ENCODE data around the gene CPEB4. TPM values are rescaled to one million over a fixed set of nuclear protein-coding genes. Genes with fewer than 3 reads are reported as not detected.

The CPEB4 gene
- total RNA-seq, 1 experiment from 2014 or later: 8.7 TPM

GRCh38 chr5:173950829-173951228 lies 62.7 kb downstream of the CPEB4 start:
- H3K56ac ChIP-seq (ENCODE audit: insufficient read length, low read depth, low read length): no peak overlapping the region
- no peaks in the 10 kb centered on the region; the same call in 1 of the 2 replicates for H3K4me1 ChIP-seq (ENCODE audit: insufficient read depth, low read length)
- no peaks in the 10 kb centered on the region for H3K79me2 ChIP-seq (ENCODE audit: insufficient read depth, low read length)

More at GRCh38 chr5:173950829-173951228, 62.7 kb downstream of the CPEB4 start:
- no peak overlapping the region for H3K27ac Mint-ChIP-seq
- peaks cover 9 to 30% (median 21%) of the 10 kb centered on the region in 3 experiments for H3K36me3 Mint-ChIP-seq (ENCODE audit: insufficient read depth in 1 of 3, low read depth in 3 of 3)
- Histone ChIP-seq H3K14ac (ENCODE audit: insufficient read depth, low read length) (no peak overlapping the region), H3K27me3 (ENCODE audit: insufficient read depth, low read length) (no peaks in the 10 kb centered on the region), H3K9me3 (ENCODE audit: control insufficient read depth, low read depth, low read length) (no peaks in the 10 kb centered on the region), H4K5ac (ENCODE audit: insufficient read length, low read depth, low read length) (no peak overlapping the region), H3K4ac (ENCODE audit: low read depth, low read length) (no peak overlapping the region), H3K27ac (ENCODE audit: insufficient read length, low read depth, low read length) (no peak overlapping the region), H4K20me1 (ENCODE audit: control insufficient read depth, insufficient read depth, insufficient read length) (no peaks in the 10 kb centered on the region), H2BK20ac (ENCODE audit: low read depth, low read length, poor library complexity, severe bottlenecking) (no peak overlapping the region), H3K18ac (ENCODE audit: insufficient read length, low read depth, low read length) (no peak overlapping the region), H2BK15ac (ENCODE audit: low read depth, low read length) (no peak overlapping the region), H3K4me2 (ENCODE audit: insufficient read depth, insufficient read length, low read length) (no peak overlapping the region), H2BK5ac (ENCODE audit: insufficient read length, low read length) (no peak overlapping the region), H2BK120ac (ENCODE audit: low read depth, low read length, poor library complexity, severe bottlenecking) (no peak overlapping the region), H3K23me2 (ENCODE audit: insufficient read length, low read depth, low read length, poor library complexity, severe bottlenecking) (no peaks in the 10 kb centered on the region), H2AFZ (ENCODE audit: low read length) (no peak overlapping the region), H2BK12ac (ENCODE audit: insufficient read length, low read depth, low read length) (no peak overlapping the region), H4K91ac (ENCODE audit: insufficient read length, low read depth, low read length) (no peak overlapping the region), H3K79me1 (ENCODE audit: insufficient read depth, low read depth, low read length, poor library complexity, severe bottlenecking) (no peaks in the 10 kb centered on the region), H3T11ph (ENCODE audit: low read length) (no peak overlapping the region), H3K23ac (ENCODE audit: insufficient read length, low read depth, low read length) (no peak overlapping the region), H2AK5ac (ENCODE audit: insufficient read length, low read length) (no peak overlapping the region), H4K8ac (replicated peaks; ENCODE audit: insufficient read length, low read depth, low read length) (no peak overlapping the region), H3K9ac (ENCODE audit: extremely low read depth, insufficient read length, low read length) (no peak overlapping the region)
- no peaks in the 10 kb centered on the region for H3K4me1 Mint-ChIP-seq
- H3K9me3 Mint-ChIP-seq: no peaks in the 10 kb centered on the region
- no peak overlapping the region for H3K4me3 Mint-ChIP-seq
- DNase-seq: no peak
- no CpG with 5 or more reads among the region's 2 CpGs for WGBS (ENCODE audit: extremely low coverage, insufficient read length, low lambda C conversion rate)
- H3K27me3 Mint-ChIP-seq (ENCODE audit: low read depth): no peaks in the 10 kb centered on the region
- no peak for TF ChIP-seq CTCF (conservative IDR thresholded peaks at IDR 0.05)

All from H9 (cell line).